GM18951 (cell line): ENCODE results near the gene ECI2.

Experiments used
- POLR2A ChIP-seq: IDR thresholded peaks from 4 replicates; pipeline ENCODE4 v1.6.1; 2011; ENCODE audit warnings: mild to moderate bottlenecking; ENCODE audit not compliant: insufficient read length, insufficient read depth; ENCODE audit errors: extremely low read depth
- in situ Hi-C: fragments of 300-500 bp; cut with MboI; formaldehyde crosslinking; loops from one replicate; pipeline ENCODE4 v1.12.0; 2022; ENCODE audit warnings: low sequenced_read_pairs, mixed read lengths, inconsistent platforms; ENCODE audit not compliant: unreplicated experiment

ECI2 gene

DNA sequence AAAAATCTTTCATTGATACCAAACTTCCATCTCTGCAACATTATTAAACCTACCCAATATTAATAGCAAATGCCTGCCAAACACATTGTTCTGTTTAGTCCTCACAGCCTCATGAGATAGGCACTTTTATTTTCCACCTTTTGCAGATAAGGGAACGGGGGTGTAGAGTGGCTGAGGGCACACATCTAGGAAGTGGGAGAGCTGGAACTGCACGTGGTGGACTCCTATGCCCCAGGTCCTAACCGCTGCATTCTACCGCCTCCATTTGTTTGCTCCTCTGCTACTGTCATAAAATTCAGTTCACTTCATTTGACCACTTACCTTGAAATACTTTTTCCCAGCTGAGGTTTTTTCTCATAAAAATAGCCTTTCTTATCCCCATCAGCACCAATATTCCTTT is 64.0 kb downstream of the ECI2 start:
- TF ChIP-seq POLR2A, result no peak
- in situ Hi-C loops, result no loop called here

DNA sequence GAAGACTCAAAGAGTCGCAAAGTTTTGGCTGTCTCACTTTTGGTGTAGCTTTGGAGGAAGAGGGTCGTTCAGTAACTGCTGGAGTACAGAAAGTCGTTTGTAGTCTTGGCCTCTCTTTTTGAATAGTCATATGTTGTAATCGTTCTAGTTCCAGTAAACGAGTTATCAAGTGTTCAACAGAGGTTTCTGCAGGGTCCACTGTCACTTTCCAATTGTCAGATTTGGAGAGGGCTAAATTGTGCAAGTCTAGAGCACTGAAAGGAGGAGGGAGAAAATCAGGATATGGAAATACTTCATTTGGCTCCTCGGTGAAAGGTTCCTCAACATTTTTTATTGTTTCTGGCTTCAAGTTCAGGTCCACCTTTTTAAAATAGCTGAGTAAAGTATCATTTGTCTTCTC is 66.2 kb downstream of the ECI2 start:
- in situ Hi-C loops, result no loop called here
- TF ChIP-seq POLR2A, result no peak

DNA sequence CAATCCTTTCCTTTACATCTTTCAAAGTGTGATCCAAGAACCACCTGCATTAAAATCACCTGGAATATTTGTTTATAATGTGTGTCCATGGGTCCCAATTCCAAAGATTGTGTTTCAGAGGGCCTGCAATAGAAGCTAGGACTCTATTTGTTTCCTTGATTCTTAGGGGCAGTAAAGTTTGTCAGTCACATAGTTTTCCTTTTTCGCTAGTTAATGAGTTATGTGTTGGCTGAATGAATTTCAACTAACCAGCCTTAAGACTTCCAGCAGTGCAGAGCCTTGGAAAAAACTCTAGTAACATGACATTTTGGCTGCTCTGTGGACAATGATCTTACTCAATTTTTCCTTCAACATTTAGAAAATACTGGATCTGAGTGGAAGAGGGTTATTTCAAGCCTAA is 67.7 kb downstream of the ECI2 start:
- TF ChIP-seq POLR2A, result no peak
- in situ Hi-C loops, result no loop called here

DNA sequence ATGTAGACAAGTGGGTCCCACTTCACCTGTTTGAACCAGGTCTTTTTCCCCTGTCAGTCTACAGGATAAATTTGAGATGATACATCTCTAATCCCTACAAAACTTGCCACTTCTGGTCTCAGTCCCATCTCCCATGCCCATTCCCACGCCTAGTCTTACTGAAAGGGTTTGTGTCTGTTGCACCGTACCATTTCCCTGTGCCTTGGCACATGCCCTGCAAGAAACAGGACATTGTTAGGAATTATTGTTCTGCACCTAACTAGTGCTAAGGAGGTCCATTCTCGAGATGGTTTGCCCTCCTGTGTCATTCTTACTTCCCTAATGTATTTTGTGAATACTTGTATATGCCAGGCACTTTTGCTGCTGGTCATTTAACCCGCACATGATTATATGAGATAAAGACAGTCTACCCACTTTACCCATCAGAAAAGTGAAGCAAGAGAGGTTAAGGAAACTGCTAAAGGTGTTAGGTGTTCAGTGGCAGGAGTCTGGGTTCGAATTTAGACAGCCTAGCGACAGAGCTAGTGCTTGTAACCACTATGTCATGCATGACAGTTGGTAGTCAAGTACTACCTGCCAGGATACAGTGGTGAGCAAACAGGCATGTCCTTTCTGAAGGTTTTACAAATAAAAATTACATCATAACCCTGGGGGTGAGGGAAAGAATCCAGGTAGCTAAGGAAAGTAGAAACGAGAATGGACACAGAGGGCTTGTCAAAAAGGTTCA is 69.2 kb downstream of the ECI2 start:
- TF ChIP-seq POLR2A, result no peak
- in situ Hi-C loops, result no loop called here
